Endothelial cell of umbilical vein (primary cell): ENCODE results near the gene BUB3. TPM values are rescaled to one million over a fixed set of nuclear protein-coding genes. Genes with fewer than 3 reads are reported as not detected.

Experiments used
- BruUV-seq: library from RNA; stranded (reverse); fragments of 400-500 nt; replicated peaks from 2 replicates; lab custom pipeline; 2021; lab: Mats Ljungman, UMichigan
- CTCF ChIA-PET: fragments of 300-600, 350-600 bp; sonication (Branson Sonifier 250); formaldehyde crosslinking; loops from one replicate; lab custom pipeline; 2021; ENCODE audit warnings: antibody characterized with exemption, inconsistent platforms; lab: Charles Lee
- POLR2A ChIA-PET: fragments of 300-600, 350-600 bp; sonication (Branson Sonifier 250); formaldehyde crosslinking; loops from one replicate; lab custom pipeline; 2021; ENCODE audit warnings: antibody characterized with exemption, inconsistent platforms; lab: Charles Lee
- DNase-seq: peaks from one replicate; pipeline ENCODE4 v3.0.0-alpha.2; 2011; ENCODE audit warnings: low read depth, low spot score
- FAIRE-seq: peaks from 2 replicates; lab custom pipeline; 2011; peaks lifted over from hg19 to GRCh38; lab: Jason Lieb, UNC
- H2AFZ ChIP-seq: 2 replicates; pipeline ENCODE4 v1.6.0; 2012; ENCODE audit warnings: low read depth, low read length, control low read depth, inconsistent platforms
- H3K27ac ChIP-seq: 2 replicates; pipeline ENCODE4 v1.5.1; 2011; ENCODE audit warnings: low read depth, mild to moderate bottlenecking, control low read depth, low read length, moderate library complexity; ENCODE audit not compliant: insufficient read depth
- H3K27me3 ChIP-seq, 2 experiments: 2 replicates each; pipeline versions ENCODE4 v1.6.0 to v1.6.1; 2011; ENCODE audit warnings: low read length in 2 of 2, mixed read lengths in 1 of 2; ENCODE audit not compliant: control insufficient read depth in 2 of 2, insufficient read depth in 2 of 2
- H3K36me3 ChIP-seq, 2 experiments: 2 replicates in 1 of 2; 3 replicates in 1 of 2; pipeline ENCODE4 v1.5.1; 2011; ENCODE audit warnings: low read length in 2 of 2, mild to moderate bottlenecking in 1 of 2, moderate library complexity in 1 of 2; ENCODE audit not compliant: control insufficient read depth in 2 of 2, insufficient read depth in 2 of 2; ENCODE audit errors: extremely low read depth in 1 of 2
- H3K4me1 ChIP-seq: 3 replicates; pipeline ENCODE4 v1.5.1; 2011; ENCODE audit warnings: mild to moderate bottlenecking, low read length; ENCODE audit not compliant: control insufficient read depth, insufficient read depth; ENCODE audit errors: extremely low read depth
- H3K4me2 ChIP-seq: 2 replicates; pipeline ENCODE4 v1.6.1; 2011; ENCODE audit warnings: low read length, control low read depth, mixed read lengths; ENCODE audit not compliant: insufficient read depth
- H3K4me3 ChIP-seq, 3 experiments: fragments of 200-600 bp in 1 of 3; sonication (generic), shearing (Covaris generic) in 1 of 3; replicated peaks in 1 of 3; 2 replicates each; pipeline ENCODE4 v1.5.1; 2011 to 2016; ENCODE audit warnings: control low read depth in 3 of 3, low read length in 3 of 3, mild to moderate bottlenecking in 2 of 3, inconsistent platforms in 1 of 3, low read depth in 1 of 3, moderate library complexity in 1 of 3; ENCODE audit not compliant: insufficient read depth in 1 of 3
- H3K79me2 ChIP-seq: 2 replicates; pipeline ENCODE4 v1.6.0; 2012; ENCODE audit warnings: low read length, inconsistent platforms; ENCODE audit not compliant: control insufficient read depth, insufficient read depth
- H3K9ac ChIP-seq: replicated peaks from 2 replicates; pipeline ENCODE3; 2011; ENCODE audit warnings: low read length, control low read depth; ENCODE audit not compliant: insufficient read depth; ENCODE audit errors: extremely low read depth
- H3K9me1 ChIP-seq: replicated peaks from 3 replicates; pipeline ENCODE4 v1.6.0; 2011; ENCODE audit warnings: mild to moderate bottlenecking, low read length; ENCODE audit not compliant: control insufficient read depth, insufficient read depth; ENCODE audit errors: extremely low read depth
- H3K9me3 ChIP-seq: replicated peaks from 2 replicates; pipeline ENCODE4 v1.5.1; 2012; ENCODE audit warnings: low read length, inconsistent platforms; ENCODE audit not compliant: control insufficient read depth, insufficient read depth
- H4K20me1 ChIP-seq: replicated peaks from 2 replicates; pipeline ENCODE3; 2011; ENCODE audit warnings: mild to moderate bottlenecking, low read length; ENCODE audit not compliant: control insufficient read depth, insufficient read depth; ENCODE audit errors: extremely low read depth
- EZH2 ChIP-seq: IDR thresholded peaks from 2 replicates; pipeline ENCODE4 v1.6.1; 2012; ENCODE audit warnings: borderline replicate concordance, low read depth, mild to moderate bottlenecking, moderate library complexity, low read length, inconsistent platforms; ENCODE audit not compliant: severe bottlenecking
- GATA2 ChIP-seq: IDR thresholded peaks from 2 replicates; pipeline ENCODE4 v1.7.0; 2011; ENCODE audit warnings: low read depth, mild to moderate bottlenecking, moderate library complexity, mixed read lengths, low read length; ENCODE audit not compliant: insufficient read length, insufficient read depth
- JUN ChIP-seq: IDR thresholded peaks from 2 replicates; pipeline ENCODE4 v1.6.1; 2011; ENCODE audit warnings: borderline replicate concordance, low read depth; ENCODE audit not compliant: insufficient read length, insufficient read depth
- MYC ChIP-seq: IDR thresholded peaks from one replicate; pipeline ENCODE4 v1.6.1; 2011; ENCODE audit warnings: mild to moderate bottlenecking, low read depth, low read length
- POLR2A ChIP-seq: IDR thresholded peaks from 2 replicates; pipeline ENCODE4 v1.6.1; 2012; ENCODE audit warnings: low read depth, mild to moderate bottlenecking, control low read depth, low read length
- dilution Hi-C: fragments of 300-500 bp; cut with MboI; formaldehyde crosslinking; loops from one replicate; pipeline ENCODE4 v1.15.0; 2019; ENCODE audit warnings: low sequenced_read_pairs; ENCODE audit not compliant: extremely low pct_ligation_motif_present
- intact Hi-C: fragments of 100-400 bp; cut with micrococcal nuclease; formaldehyde crosslinking; loops from one replicate; pipeline ENCODE4 v1.10.0; 2022
- polyA plus RNA-seq, 4 experiments: library from polyadenylated mRNA; depleted of rRNA in 3 of 4; stranded (reverse) in 3 of 4; unstranded in 1 of 4; fragments of >200 nt; gene quantifications; 2 replicates each; pipeline versions ENCODE4 v1.2.1 to v1.2.3, GENCODE V29; 2011 to 2012; ENCODE audit warnings: missing spikeins in 1 of 4
- total RNA-seq: library from RNA; stranded (reverse); gene quantifications from 2 replicates; pipeline ENCODE4 v1.2.3, GENCODE V29; 2021
- TF ChIP-seq, protein P1 (sequence below), 2 donors: IDR thresholded peaks; 1 replicate in 1 of 2; 2 replicates in 1 of 2; pipeline ENCODE4 v1.5.1; 2011; ENCODE audit warnings: low read length in 2 of 2, mild to moderate bottlenecking in 2 of 2, moderate library complexity in 2 of 2, control low read depth in 1 of 2, inconsistent platforms in 1 of 2, low read depth in 1 of 2; ENCODE audit not compliant: insufficient read depth in 1 of 2; ENCODE audit errors: extremely low read depth in 1 of 2

Gene BUB3
- total and polyA plus RNA-seq, 2 donors (not counting 3 experiments of a cell fraction or from before 2014, with no cell fraction given): 156 to 193 TPM

DNA sequence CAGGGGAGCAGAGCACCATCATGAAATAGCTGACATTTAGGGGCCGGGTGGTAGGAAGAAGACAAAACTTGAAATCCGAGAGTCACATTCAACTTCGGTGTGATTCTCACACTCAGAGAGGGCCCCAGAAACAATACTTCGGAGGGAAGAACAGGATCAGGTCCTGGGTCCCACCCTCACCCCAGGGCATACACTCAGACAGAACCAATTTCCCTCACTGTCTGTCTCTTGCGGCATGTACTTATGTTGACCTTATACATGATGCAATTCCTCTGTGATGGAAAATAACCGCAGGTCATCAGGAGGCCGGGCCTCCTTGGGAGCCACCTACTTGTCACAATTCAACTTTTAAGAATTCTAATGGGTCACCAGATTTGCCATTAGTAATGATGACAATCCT is 44.7 kb upstream of the BUB3 start:
- Histone ChIP-seq H3K9me1 (no peaks in the 10 kb centered on the region), H3K9me3 (no peaks in the 10 kb centered on the region), H3K36me3 (no peaks in the 10 kb centered on the region), H3K9ac (no peak overlapping the region), H3K79me2 (no peaks in the 10 kb centered on the region), H3K4me1 (no peaks in the 10 kb centered on the region), H3K4me3 (no peak overlapping the region), H3K4me2 (no peak overlapping the region), H2AFZ (no peak overlapping the region), H3K27ac (no peak overlapping the region), H4K20me1 (no peaks in the 10 kb centered on the region), H3K27me3 (no peaks in the 10 kb centered on the region)
- POLR2A ChIA-PET: no interaction called here
- CTCF ChIA-PET: no interaction called here
- no peak for TF ChIP-seq MYC
- TF ChIP-seq JUN: no peak
- TF ChIP-seq EZH2: no peak
- BruUV-seq: no TSS peak
- intact Hi-C loops (no loop called here), dilution Hi-C loops (no loop called here)
- DNase-seq: no peak
- FAIRE-seq: no peak

DNA sequence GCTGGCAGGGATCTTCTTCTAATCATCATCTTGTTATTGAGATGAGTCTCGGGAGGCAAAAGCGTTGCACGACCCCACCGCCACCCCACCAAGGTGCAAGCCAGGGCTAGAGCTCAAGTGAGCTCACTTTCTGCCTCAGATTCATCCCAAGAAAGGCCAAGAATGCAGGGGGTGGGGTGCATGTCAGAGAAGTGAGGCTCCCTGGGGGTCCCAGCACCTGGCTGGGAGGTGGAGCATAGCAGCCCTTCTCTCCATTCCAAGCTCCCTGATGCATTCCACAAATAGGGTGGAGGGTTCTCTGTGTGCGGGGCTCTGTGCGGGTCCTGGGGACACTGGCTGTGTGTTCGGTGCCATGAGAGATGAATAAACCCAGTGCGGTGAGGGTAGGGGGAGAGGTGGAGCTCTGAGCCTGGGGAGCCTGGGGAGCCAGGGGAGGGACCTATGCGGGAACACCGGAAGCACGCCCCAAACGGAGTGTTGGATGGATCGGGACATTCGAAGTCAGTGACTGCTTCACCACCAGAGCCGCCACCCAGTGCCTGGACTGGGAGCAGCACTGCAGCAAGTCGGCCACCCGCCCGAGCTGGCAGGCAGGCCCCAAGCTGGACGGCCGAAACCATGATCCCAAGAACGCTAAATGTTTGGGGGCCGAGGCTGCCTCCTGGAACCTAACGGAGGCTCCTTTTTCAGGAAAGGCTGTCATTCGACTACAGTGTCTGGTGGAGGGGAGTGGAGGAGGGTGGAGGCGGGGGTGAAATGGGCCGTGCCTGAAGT is 36.4 kb upstream of the BUB3 start:
- Histone ChIP-seq H3K4me3 (no peak overlapping the region), H3K4me1 (no peaks in the 10 kb centered on the region), H3K36me3 (no peaks in the 10 kb centered on the region), H3K9ac (no peak overlapping the region), H3K9me3 (no peaks in the 10 kb centered on the region), H3K27me3 (peaks cover 2 to 11% of the 10 kb centered on the region in 2 experiments), H3K9me1 (no peaks in the 10 kb centered on the region), H3K27ac (no peak overlapping the region), H3K4me2 (no peak overlapping the region), H4K20me1 (no peaks in the 10 kb centered on the region), H3K79me2 (no peaks in the 10 kb centered on the region), H2AFZ (no peak overlapping the region)
- CTCF ChIA-PET: no interaction called here
- DNase-seq: no peak
- POLR2A ChIA-PET: no interaction called here
- intact Hi-C loops: no loop called here
- no TSS peak for BruUV-seq
- dilution Hi-C loops: no loop called here
- no peak for TF ChIP-seq POLR2A
- TF ChIP-seq JUN: no peak
- TF ChIP-seq MYC: no peak
- no peak for TF ChIP-seq GATA2
- TF ChIP-seq EZH2: no peak
- TF ChIP-seq, protein P1, sequence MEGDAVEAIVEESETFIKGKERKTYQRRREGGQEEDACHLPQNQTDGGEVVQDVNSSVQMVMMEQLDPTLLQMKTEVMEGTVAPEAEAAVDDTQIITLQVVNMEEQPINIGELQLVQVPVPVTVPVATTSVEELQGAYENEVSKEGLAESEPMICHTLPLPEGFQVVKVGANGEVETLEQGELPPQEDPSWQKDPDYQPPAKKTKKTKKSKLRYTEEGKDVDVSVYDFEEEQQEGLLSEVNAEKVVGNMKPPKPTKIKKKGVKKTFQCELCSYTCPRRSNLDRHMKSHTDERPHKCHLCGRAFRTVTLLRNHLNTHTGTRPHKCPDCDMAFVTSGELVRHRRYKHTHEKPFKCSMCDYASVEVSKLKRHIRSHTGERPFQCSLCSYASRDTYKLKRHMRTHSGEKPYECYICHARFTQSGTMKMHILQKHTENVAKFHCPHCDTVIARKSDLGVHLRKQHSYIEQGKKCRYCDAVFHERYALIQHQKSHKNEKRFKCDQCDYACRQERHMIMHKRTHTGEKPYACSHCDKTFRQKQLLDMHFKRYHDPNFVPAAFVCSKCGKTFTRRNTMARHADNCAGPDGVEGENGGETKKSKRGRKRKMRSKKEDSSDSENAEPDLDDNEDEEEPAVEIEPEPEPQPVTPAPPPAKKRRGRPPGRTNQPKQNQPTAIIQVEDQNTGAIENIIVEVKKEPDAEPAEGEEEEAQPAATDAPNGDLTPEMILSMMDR (IDR thresholded peaks at IDR 0.05; ENCODE audit: extremely low read depth in 1 of 2, insufficient read depth in 1 of 2, low read depth in 1 of 2, low read length in 2 of 2): no peak
- no peak for FAIRE-seq
